HG03108 (cell line): ENCODE data around the gene PEX13.
A peak's percentile ranks its signal among the peaks of the same experiment; 100 is the strongest.
"Not testable (repeated sequence)": the region's sequence is repeated elsewhere in the genome, so short reads cannot be mapped to it uniquely, and the experiment has no call there.

Experiments
- ATAC-seq: cut with Tn5 transposase; IDR thresholded peaks from one replicate; pipeline ENCODE4 v1.9.1; 2021; ENCODE audit warnings: moderate library complexity; ENCODE audit not compliant: unreplicated experiment

PEX13 gene

GRCh38 chr2:61017556-61018317 is at the start of gene PEX13, which contains the start of gene PUS10:
TSS of gene PEX13 (plus strand) at chr2:61017720. CDS start at chr2:61017760, 40 bp downstream.
TSS of gene PUS10 (minus strand) at chr2:61018255. CDS start at chr2:61011890, 6,365 bp downstream.
- peak; percentile 75 for ATAC-seq

- ATAC-seq, result no peak
These were observed 44.4 kb upstream of the PEX13 start for GRCh38 chr2:60972889-60973656.

GRCh38 chr2:60973705-60974104 is 43.8 kb upstream of the PEX13 start:
- ATAC-seq, result no peak

- ATAC-seq, result no peak
These were observed 42.9 kb upstream of the PEX13 start for GRCh38 chr2:60974652-60975051.

- ATAC-seq, result no peak
These were observed 41.2 kb upstream of the PEX13 start for GRCh38 chr2:60976256-60976850.

- no peak for ATAC-seq
These were observed 40.5 kb upstream of the PEX13 start for GRCh38 chr2:60976875-60977561.

GRCh38 chr2:60977562-60977895 is 40.0 kb upstream of the PEX13 start:
- no peak for ATAC-seq

- no peak for ATAC-seq
These were observed 38.3 kb upstream of the PEX13 start for GRCh38 chr2:60979231-60979630.

GRCh38 chr2:60980071-60980815 is 37.3 kb upstream of the PEX13 start:
- ATAC-seq, result no peak

GRCh38 chr2:60982066-60982465 is 35.5 kb upstream of the PEX13 start:
- ATAC-seq, result not testable (repeated sequence)

- ATAC-seq, result no peak
These were observed 32.8 kb upstream of the PEX13 start for GRCh38 chr2:60984720-60985119.

- ATAC-seq, result no peak
These were observed 30.5 kb upstream of the PEX13 start for GRCh38 chr2:60987041-60987440.

- ATAC-seq, result not testable (repeated sequence)
These were observed 29.9 kb upstream of the PEX13 start for GRCh38 chr2:60987656-60988055.

GRCh38 chr2:60989259-60989658 is 28.3 kb upstream of the PEX13 start:
- no peak for ATAC-seq

- ATAC-seq, result no peak
These were observed 25.9 kb upstream of the PEX13 start for GRCh38 chr2:60991644-60992043.

GRCh38 chr2:60992985-60993392 is 24.5 kb upstream of the PEX13 start:
- peak; percentile 98 for ATAC-seq

GRCh38 chr2:60994131-60994530 is 23.4 kb upstream of the PEX13 start:
- no peak for ATAC-seq

GRCh38 chr2:60998628-60999545 is 18.6 kb upstream of the PEX13 start:
- no peak for ATAC-seq

- no peak for ATAC-seq
These were observed 11.8 kb upstream of the PEX13 start for GRCh38 chr2:61005736-61006135.
